ENCODE data around the gene OR52R1.

OR52R1 gene

GRCh38 chr11:4804280-4804679, at the start of gene OR52R1:
OR52R1 (minus strand) TSS chr11:4804380; CDS start chr11:4804380, 0 bp downstream.
- TF ChIP-seq PPARA (CRISPR knock-in tag; IDR thresholded peaks at IDR 0.05; ENCODE audit: borderline replicate concordance) (no peak), CSDC2 (CRISPR knock-in tag; IDR thresholded peaks at IDR 0.05) (no peak), BACH2 (CRISPR knock-in tag; IDR thresholded peaks at IDR 0.05; ENCODE audit: borderline replicate concordance) (no peak), ARNTL (CRISPR knock-in tag; IDR thresholded peaks at IDR 0.05; ENCODE audit: borderline replicate concordance, low read depth) (no peak), TOX (CRISPR knock-in tag; IDR thresholded peaks at IDR 0.05; ENCODE audit: borderline replicate concordance) (no peak), ESRRG (CRISPR knock-in tag; IDR thresholded peaks at IDR 0.05) (no peak), ZFP30 (CRISPR knock-in tag; IDR thresholded peaks at IDR 0.05) (no peak), ZNF8 (CRISPR knock-in tag; IDR thresholded peaks at IDR 0.05) (no peak), ZNF565 (CRISPR knock-in tag; conservative IDR thresholded peaks at IDR 0.05; ENCODE audit: low read depth) (no peak), TSHZ2 (CRISPR knock-in tag; IDR thresholded peaks at IDR 0.05) (no peak)
- no peak for ATAC-seq

GRCh38 chr11:4851033-4851432, 46.9 kb upstream of the OR52R1 start:
- ATAC-seq, result no peak
- no peak for TF ChIP-seq POU6F1 (CRISPR knock-in tag; IDR thresholded peaks at IDR 0.05; ENCODE audit: borderline replicate concordance, low read depth)
- no peak for TF ChIP-seq TOX (CRISPR knock-in tag; IDR thresholded peaks at IDR 0.05; ENCODE audit: borderline replicate concordance)
- TF ChIP-seq ESRRG (CRISPR knock-in tag; IDR thresholded peaks at IDR 0.05), result no peak
- no peak for TF ChIP-seq ZNF565 (CRISPR knock-in tag; conservative IDR thresholded peaks at IDR 0.05; ENCODE audit: low read depth)
- TF ChIP-seq CSDC2 (CRISPR knock-in tag; IDR thresholded peaks at IDR 0.05), result no peak
- no peak for TF ChIP-seq PPARA (CRISPR knock-in tag; IDR thresholded peaks at IDR 0.05; ENCODE audit: borderline replicate concordance)
- no peak for TF ChIP-seq ZC3H10 (CRISPR knock-in tag; IDR thresholded peaks at IDR 0.05)
- TF ChIP-seq ZFP3 (CRISPR knock-in tag; IDR thresholded peaks at IDR 0.05), result no peak
- TF ChIP-seq CSRNP3 (CRISPR knock-in tag; IDR thresholded peaks at IDR 0.05), result no peak
- TF ChIP-seq TCF4 (CRISPR knock-in tag; IDR thresholded peaks at IDR 0.05; ENCODE audit: borderline replicate concordance), result no peak
- TF ChIP-seq ZNF70 (CRISPR knock-in tag; IDR thresholded peaks at IDR 0.05), result no peak
- TF ChIP-seq ARNTL (CRISPR knock-in tag; IDR thresholded peaks at IDR 0.05; ENCODE audit: borderline replicate concordance, low read depth), result no peak
- TF ChIP-seq ISL1 (CRISPR knock-in tag; IDR thresholded peaks at IDR 0.05), result no peak
- TF ChIP-seq CREB5 (CRISPR knock-in tag; IDR thresholded peaks at IDR 0.05; ENCODE audit: low read depth), result no peak
- no peak for TF ChIP-seq GLIS3 (CRISPR knock-in tag; IDR thresholded peaks at IDR 0.05)
- TF ChIP-seq OSR1 (CRISPR knock-in tag; IDR thresholded peaks at IDR 0.05), result no peak
- TF ChIP-seq ZNF8 (CRISPR knock-in tag; IDR thresholded peaks at IDR 0.05), result no peak
- TF ChIP-seq PATZ1 (CRISPR knock-in tag; IDR thresholded peaks at IDR 0.05; ENCODE audit: borderline replicate concordance), result no peak
- no peak for TF ChIP-seq ZFP30 (CRISPR knock-in tag; IDR thresholded peaks at IDR 0.05)
- no peak for TF ChIP-seq SNAI2 (CRISPR knock-in tag; IDR thresholded peaks at IDR 0.05)
